Measurements from ENCODE around the gene AP2A2.

AP2A2 gene

GRCh38 chr11:1036303-1036923 lies 110.7 kb downstream of the AP2A2 start, which contains the start of gene MUC6:
MUC6 (minus strand) TSS chr11:1036718; CDS start chr11:1036655, 63 bp downstream.
- Histone ChIP-seq H3K36me3 (ENCODE audit: control insufficient read depth in 1 of 2, insufficient read depth in 2 of 2, low read depth in 1 of 2, low read length in 2 of 2) (no peaks in the 10 kb centered on the region), H3K9ac (ENCODE audit: low read length) (no peak within 1 kb of the TSS), H2BK5ac (ENCODE audit: low read depth, low read length, poor library complexity, severe bottlenecking) (no peak within 1 kb of the TSS), H2AK5ac (ENCODE audit: low read length, severe bottlenecking) (no peak within 1 kb of the TSS), H3K79me1 (replicated peaks; ENCODE audit: low read length, poor library complexity, severe bottlenecking) (no peaks in the 10 kb centered on the region), H2BK120ac (ENCODE audit: low read depth, low read length) (no peak within 1 kb of the TSS), H3K14ac (ENCODE audit: low read length in 2 of 2) (no peak within 1 kb of the TSS), H3K18ac (ENCODE audit: low read depth in 1 of 2, low read length in 2 of 2) (no peak within 1 kb of the TSS), H3K4me2 (ENCODE audit: low read length, poor library complexity, severe bottlenecking) (no peak within 1 kb of the TSS), H3K27ac (ENCODE audit: low read length, poor library complexity, severe bottlenecking) (no peak within 1 kb of the TSS), H4K8ac (ENCODE audit: low read length) (no peak within 1 kb of the TSS), H4K91ac (ENCODE audit: low read length) (no peak within 1 kb of the TSS), H3K9me3 (ENCODE audit: control insufficient read depth, low read length) (no peaks in the 10 kb centered on the region), H3K4me1 (ENCODE audit: control insufficient read depth, insufficient read depth, low read depth, low read length) (peaks cover 3% of the 10 kb centered on the region), H3K4me3 (ENCODE audit: insufficient read depth in 1 of 2, low read depth in 1 of 2, low read length in 2 of 2) (no peak within 1 kb of the TSS), H3K27me3 (ENCODE audit: control insufficient read depth in 1 of 2, insufficient read depth in 1 of 2, low read length in 2 of 2) (peaks cover 0 to 45% of the 10 kb centered on the region in 2 experiments), H2BK12ac (ENCODE audit: low read length in 2 of 2) (no peak within 1 kb of the TSS), H3K4ac (ENCODE audit: low read depth in 1 of 2, low read length in 2 of 2) (no peak within 1 kb of the TSS), H3K23ac (ENCODE audit: low read length in 2 of 2) (no peak within 1 kb of the TSS), H2AFZ (ENCODE audit: low read depth, low read length) (no peak within 1 kb of the TSS), H2BK15ac (ENCODE audit: low read depth, poor library complexity, severe bottlenecking) (peak within 1 kb of the TSS; percentile 31)
- DNase-seq = no peak
- WGBS = 88% methylated on average over 41 of the region's 42 CpGs

GRCh38 chr11:1036931-1037330 lies 111.3 kb downstream of the AP2A2 start:
- Histone ChIP-seq H4K91ac (ENCODE audit: low read length) (no peak overlapping the region), H3K18ac (ENCODE audit: low read depth in 1 of 2, low read length in 2 of 2) (no peak overlapping the region), H3K79me1 (replicated peaks; ENCODE audit: low read length, poor library complexity, severe bottlenecking) (no peaks in the 10 kb centered on the region), H2BK120ac (ENCODE audit: low read depth, low read length) (no peak overlapping the region), H3K4me3 (ENCODE audit: insufficient read depth in 1 of 2, low read depth in 1 of 2, low read length in 2 of 2) (no peak overlapping the region), H3K9ac (ENCODE audit: low read length) (no peak overlapping the region), H2BK12ac (ENCODE audit: low read length in 2 of 2) (no peak overlapping the region), H3K14ac (ENCODE audit: low read length in 2 of 2) (no peak overlapping the region), H3K36me3 (ENCODE audit: control insufficient read depth in 1 of 2, insufficient read depth in 2 of 2, low read depth in 1 of 2, low read length in 2 of 2) (no peaks in the 10 kb centered on the region), H3K23ac (ENCODE audit: low read length in 2 of 2) (no peak overlapping the region), H2BK15ac (ENCODE audit: low read depth, poor library complexity, severe bottlenecking) (no peak overlapping the region), H2BK5ac (ENCODE audit: low read depth, low read length, poor library complexity, severe bottlenecking) (no peak overlapping the region), H4K8ac (ENCODE audit: low read length) (no peak overlapping the region), H3K9me3 (ENCODE audit: control insufficient read depth, low read length) (no peaks in the 10 kb centered on the region), H2AK5ac (ENCODE audit: low read length, severe bottlenecking) (no peak overlapping the region), H3K27me3 (ENCODE audit: control insufficient read depth in 1 of 2, insufficient read depth in 1 of 2, low read length in 2 of 2) (peaks cover 4 to 45% of the 10 kb centered on the region in 2 experiments), H3K4me2 (ENCODE audit: low read length, poor library complexity, severe bottlenecking) (no peak overlapping the region), H3K4me1 (ENCODE audit: control insufficient read depth, insufficient read depth, low read depth, low read length) (peaks cover 3% of the 10 kb centered on the region), H3K4ac (ENCODE audit: low read depth in 1 of 2, low read length in 2 of 2) (no peak overlapping the region), H2AFZ (ENCODE audit: low read depth, low read length) (no peak overlapping the region), H3K27ac (ENCODE audit: low read length, poor library complexity, severe bottlenecking) (no peak overlapping the region)
- no peak for DNase-seq
- 83% methylated on average over 13 of the region's 13 CpGs for WGBS

- no peak overlapping the region for H3K9ac ChIP-seq (ENCODE audit: low read length)
- H3K9me3 ChIP-seq (ENCODE audit: control insufficient read depth, low read length) = no peaks in the 10 kb centered on the region
- no peak overlapping the region for H3K4ac ChIP-seq (ENCODE audit: low read depth in 1 of 2, low read length in 2 of 2)
- H3K18ac ChIP-seq (ENCODE audit: low read depth in 1 of 2, low read length in 2 of 2) = no peak overlapping the region
- no peak overlapping the region for H2BK120ac ChIP-seq (ENCODE audit: low read depth, low read length)
- no peak overlapping the region for H2BK15ac ChIP-seq (ENCODE audit: low read depth, poor library complexity, severe bottlenecking)
- no peak for DNase-seq
- peaks cover 6 to 51% of the 10 kb centered on the region in 2 experiments for H3K27me3 ChIP-seq (ENCODE audit: control insufficient read depth in 1 of 2, insufficient read depth in 1 of 2, low read length in 2 of 2)
- H2BK5ac ChIP-seq (ENCODE audit: low read depth, low read length, poor library complexity, severe bottlenecking) = no peak overlapping the region
- H3K4me3 ChIP-seq (ENCODE audit: insufficient read depth in 1 of 2, low read depth in 1 of 2, low read length in 2 of 2) = no peak overlapping the region
- 80% methylated on average over 26 of the region's 26 CpGs for WGBS
- H3K4me1 ChIP-seq (ENCODE audit: control insufficient read depth, insufficient read depth, low read depth, low read length) = peaks cover 3% of the 10 kb centered on the region
- no peak overlapping the region for H4K91ac ChIP-seq (ENCODE audit: low read length)
- no peak overlapping the region for H2AK5ac ChIP-seq (ENCODE audit: low read length, severe bottlenecking)
- no peak overlapping the region for H3K4me2 ChIP-seq (ENCODE audit: low read length, poor library complexity, severe bottlenecking)
- H3K36me3 ChIP-seq (ENCODE audit: control insufficient read depth in 1 of 2, insufficient read depth in 2 of 2, low read depth in 1 of 2, low read length in 2 of 2) = no peaks in the 10 kb centered on the region
- no peak overlapping the region for H2AFZ ChIP-seq (ENCODE audit: low read depth, low read length)
- no peak overlapping the region for H3K23ac ChIP-seq (ENCODE audit: low read length in 2 of 2)
- no peak overlapping the region for H3K27ac ChIP-seq (ENCODE audit: low read length, poor library complexity, severe bottlenecking)
- no peak overlapping the region for H2BK12ac ChIP-seq (ENCODE audit: low read length in 2 of 2)
- H3K79me1 ChIP-seq (replicated peaks; ENCODE audit: low read length, poor library complexity, severe bottlenecking) = no peaks in the 10 kb centered on the region
- H4K8ac ChIP-seq (ENCODE audit: low read length) = no peak overlapping the region
- H3K14ac ChIP-seq (ENCODE audit: low read length in 2 of 2) = no peak overlapping the region
These were observed 111.9 kb downstream of the AP2A2 start for GRCh38 chr11:1037506-1038055.

- no peak for DNase-seq
- Histone ChIP-seq H3K79me1 (replicated peaks; ENCODE audit: low read length, poor library complexity, severe bottlenecking) (no peaks in the 10 kb centered on the region), H2BK5ac (ENCODE audit: low read depth, low read length, poor library complexity, severe bottlenecking) (no peak overlapping the region), H4K8ac (ENCODE audit: low read length) (no peak overlapping the region), H3K4me2 (ENCODE audit: low read length, poor library complexity, severe bottlenecking) (no peak overlapping the region), H3K4ac (ENCODE audit: low read depth in 1 of 2, low read length in 2 of 2) (no peak overlapping the region), H3K9me3 (ENCODE audit: control insufficient read depth, low read length) (no peaks in the 10 kb centered on the region), H4K91ac (ENCODE audit: low read length) (no peak overlapping the region), H3K14ac (ENCODE audit: low read length in 2 of 2) (no peak overlapping the region), H3K4me1 (ENCODE audit: control insufficient read depth, insufficient read depth, low read depth, low read length) (peaks cover 3% of the 10 kb centered on the region), H3K23ac (ENCODE audit: low read length in 2 of 2) (no peak overlapping the region), H3K27ac (ENCODE audit: low read length, poor library complexity, severe bottlenecking) (no peak overlapping the region), H2BK120ac (ENCODE audit: low read depth, low read length) (no peak overlapping the region), H3K27me3 (ENCODE audit: control insufficient read depth in 1 of 2, insufficient read depth in 1 of 2, low read length in 2 of 2) (peaks cover 6 to 54% of the 10 kb centered on the region in 2 experiments), H3K9ac (ENCODE audit: low read length) (no peak overlapping the region), H3K18ac (ENCODE audit: low read depth in 1 of 2, low read length in 2 of 2) (no peak overlapping the region), H3K4me3 (ENCODE audit: insufficient read depth in 1 of 2, low read depth in 1 of 2, low read length in 2 of 2) (no peak overlapping the region), H2BK12ac (ENCODE audit: low read length in 2 of 2) (no peak overlapping the region), H2AK5ac (ENCODE audit: low read length, severe bottlenecking) (no peak overlapping the region), H2BK15ac (ENCODE audit: low read depth, poor library complexity, severe bottlenecking) (no peak overlapping the region), H3K36me3 (ENCODE audit: control insufficient read depth in 1 of 2, insufficient read depth in 2 of 2, low read depth in 1 of 2, low read length in 2 of 2) (no peaks in the 10 kb centered on the region), H2AFZ (ENCODE audit: low read depth, low read length) (no peak overlapping the region)
- 80% methylated on average over 10 of the region's 10 CpGs for WGBS
These were observed 112.7 kb downstream of the AP2A2 start for GRCh38 chr11:1038361-1038760.

All from mesenchymal stem cell (in vitro differentiated cells and primary cell).